Breast epithelium (tissue), 3 donors: ENCODE results near the gene CLCNKA.
"Not testable (repeated sequence)": the region's sequence is repeated elsewhere in the genome, so short reads cannot be mapped to it uniquely, and the experiment has no call there.

Source experiments
- POLR2A ChIP-seq: fragments of 450-650 bp; IDR thresholded peaks from one replicate; pipeline ENCODE4 v1.6.1; 2016; ENCODE audit warnings: antibody characterized with exemption, mild to moderate bottlenecking, moderate library complexity
- POLR2AphosphoS5 ChIP-seq, 3 donors: sonication (generic); formaldehyde crosslinking; IDR thresholded peaks; one replicate each; pipeline ENCODE4 v1.6.1; 2017; ENCODE audit warnings: antibody characterized with exemption in 3 of 3
- TF ChIP-seq, protein P1 (sequence below), 3 donors: fragments of 450-650 bp; IDR thresholded peaks; one replicate each; pipeline ENCODE4 v1.5.1; 2016 to 2017; ENCODE audit warnings: antibody characterized with exemption in 3 of 3, mild to moderate bottlenecking in 3 of 3, moderate library complexity in 3 of 3

DNA sequence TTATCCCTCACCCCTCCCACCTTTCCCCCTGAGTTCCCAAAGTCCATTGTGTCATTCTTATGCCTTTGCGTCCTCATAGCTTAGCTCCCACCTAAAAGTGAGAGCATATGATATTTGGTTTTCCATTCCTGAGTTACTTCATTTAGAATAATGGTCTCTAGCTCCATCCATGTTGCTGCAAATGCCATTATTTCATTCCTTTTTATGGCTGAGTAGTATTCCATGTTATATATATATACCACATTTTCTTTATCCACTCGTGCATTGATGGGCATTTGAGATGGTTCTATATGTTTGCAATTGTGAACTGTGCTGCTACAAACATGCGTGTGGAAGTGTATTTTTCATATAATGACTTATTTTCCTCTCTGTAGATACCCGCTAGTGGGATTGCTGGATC, 43.9 kb upstream of the CLCNKA start:
- TF ChIP-seq, protein P1, sequence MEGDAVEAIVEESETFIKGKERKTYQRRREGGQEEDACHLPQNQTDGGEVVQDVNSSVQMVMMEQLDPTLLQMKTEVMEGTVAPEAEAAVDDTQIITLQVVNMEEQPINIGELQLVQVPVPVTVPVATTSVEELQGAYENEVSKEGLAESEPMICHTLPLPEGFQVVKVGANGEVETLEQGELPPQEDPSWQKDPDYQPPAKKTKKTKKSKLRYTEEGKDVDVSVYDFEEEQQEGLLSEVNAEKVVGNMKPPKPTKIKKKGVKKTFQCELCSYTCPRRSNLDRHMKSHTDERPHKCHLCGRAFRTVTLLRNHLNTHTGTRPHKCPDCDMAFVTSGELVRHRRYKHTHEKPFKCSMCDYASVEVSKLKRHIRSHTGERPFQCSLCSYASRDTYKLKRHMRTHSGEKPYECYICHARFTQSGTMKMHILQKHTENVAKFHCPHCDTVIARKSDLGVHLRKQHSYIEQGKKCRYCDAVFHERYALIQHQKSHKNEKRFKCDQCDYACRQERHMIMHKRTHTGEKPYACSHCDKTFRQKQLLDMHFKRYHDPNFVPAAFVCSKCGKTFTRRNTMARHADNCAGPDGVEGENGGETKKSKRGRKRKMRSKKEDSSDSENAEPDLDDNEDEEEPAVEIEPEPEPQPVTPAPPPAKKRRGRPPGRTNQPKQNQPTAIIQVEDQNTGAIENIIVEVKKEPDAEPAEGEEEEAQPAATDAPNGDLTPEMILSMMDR (IDR thresholded peaks at IDR 0.05): not testable (repeated sequence)
- not testable (repeated sequence) for TF ChIP-seq POLR2AphosphoS5 (IDR thresholded peaks at IDR 0.05); POLR2A
